Retina (tissue), 1 donor: ENCODE data around the gene CALML3.
A peak's percentile ranks its signal among the peaks of the same experiment; 100 is the strongest.

ENCODE experiments used
- DNase-seq: peaks from one replicate; pipeline ENCODE4 v3.0.0-alpha.2; 2016

CALML3 gene

DNA sequence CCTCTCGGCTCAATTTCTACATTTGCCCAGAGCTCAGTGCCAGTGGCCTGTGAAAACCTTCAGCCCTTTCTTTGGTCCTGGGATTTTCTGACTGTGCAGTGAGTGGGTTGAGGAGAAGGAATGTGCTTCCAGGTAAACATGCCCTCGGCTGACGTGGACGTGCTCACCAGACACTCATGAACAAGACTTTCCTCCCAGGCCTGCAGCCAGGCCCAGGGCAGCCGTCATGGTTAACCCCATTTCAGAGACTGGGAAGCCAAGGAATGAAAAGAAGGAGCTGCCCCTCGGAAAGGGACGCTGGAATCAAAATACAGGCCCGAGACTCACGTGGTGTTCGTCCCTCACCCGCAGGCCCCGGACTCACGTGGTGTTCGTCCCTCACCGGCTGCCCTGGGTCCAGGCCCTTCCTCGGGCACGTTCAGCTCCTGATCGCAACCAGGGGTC lies 16.6 kb upstream of the CALML3 start:
- no peak for DNase-seq

DNA sequence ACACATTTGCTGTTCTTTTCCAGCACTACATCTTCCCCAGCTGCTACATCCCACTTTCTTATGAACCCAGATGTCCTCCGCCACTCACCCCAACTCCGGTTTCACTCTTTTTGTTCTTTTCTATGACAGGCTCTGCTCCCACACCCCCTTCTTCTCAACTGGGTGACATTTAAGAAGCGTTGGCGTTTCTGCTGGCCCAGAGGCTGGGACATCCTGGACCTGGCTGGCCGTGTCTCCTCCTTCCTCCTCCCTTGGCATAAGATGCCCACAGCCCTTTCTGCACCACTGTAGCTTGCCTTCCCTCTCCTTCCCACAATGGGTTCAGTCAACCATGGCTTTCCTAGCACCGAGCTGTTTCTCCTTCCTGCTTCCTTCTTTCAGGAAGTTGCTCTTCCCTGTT lies 16.0 kb upstream of the CALML3 start:
- DNase-seq, result no peak

DNA sequence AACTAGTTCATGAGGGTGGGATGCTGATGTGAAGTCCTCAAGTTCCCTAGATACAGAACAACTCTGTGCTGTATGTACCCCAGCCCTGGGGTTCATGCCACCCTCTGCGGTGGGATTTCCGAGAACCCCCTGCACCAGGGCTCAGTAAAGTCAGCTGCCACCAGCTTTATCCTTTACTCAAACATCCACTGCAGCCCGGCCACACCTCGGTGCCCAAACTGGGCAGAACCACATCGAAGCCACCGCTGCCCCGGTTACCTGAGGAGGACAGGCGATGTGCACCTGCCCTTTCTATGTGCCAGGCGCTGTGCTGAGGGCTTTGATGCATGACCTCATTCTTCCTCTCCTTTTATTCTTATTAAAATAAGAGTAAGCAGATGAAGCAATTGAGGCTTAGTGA lies 15.5 kb upstream of the CALML3 start:
- no peak for DNase-seq

DNA sequence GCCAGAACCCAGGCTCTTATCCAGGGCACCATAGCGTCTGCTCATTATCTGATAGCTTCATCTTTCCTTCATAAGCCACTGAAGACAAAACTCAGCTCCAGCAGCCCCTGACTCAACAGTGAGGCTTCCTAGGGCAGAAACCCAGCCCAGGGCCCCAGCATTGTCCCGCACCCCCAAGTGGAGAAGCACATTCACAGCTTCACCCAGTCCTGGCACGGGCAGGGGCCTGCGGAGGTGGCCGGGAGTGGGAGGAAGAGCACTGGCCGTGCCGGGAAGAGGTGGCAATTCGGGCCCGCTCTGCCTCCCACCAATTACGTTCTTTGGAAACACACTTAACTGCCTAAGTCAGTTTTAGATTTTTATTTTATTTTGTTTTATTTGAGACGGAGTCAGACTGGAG lies 15.1 kb upstream of the CALML3 start:
- DNase-seq, result no peak

DNA sequence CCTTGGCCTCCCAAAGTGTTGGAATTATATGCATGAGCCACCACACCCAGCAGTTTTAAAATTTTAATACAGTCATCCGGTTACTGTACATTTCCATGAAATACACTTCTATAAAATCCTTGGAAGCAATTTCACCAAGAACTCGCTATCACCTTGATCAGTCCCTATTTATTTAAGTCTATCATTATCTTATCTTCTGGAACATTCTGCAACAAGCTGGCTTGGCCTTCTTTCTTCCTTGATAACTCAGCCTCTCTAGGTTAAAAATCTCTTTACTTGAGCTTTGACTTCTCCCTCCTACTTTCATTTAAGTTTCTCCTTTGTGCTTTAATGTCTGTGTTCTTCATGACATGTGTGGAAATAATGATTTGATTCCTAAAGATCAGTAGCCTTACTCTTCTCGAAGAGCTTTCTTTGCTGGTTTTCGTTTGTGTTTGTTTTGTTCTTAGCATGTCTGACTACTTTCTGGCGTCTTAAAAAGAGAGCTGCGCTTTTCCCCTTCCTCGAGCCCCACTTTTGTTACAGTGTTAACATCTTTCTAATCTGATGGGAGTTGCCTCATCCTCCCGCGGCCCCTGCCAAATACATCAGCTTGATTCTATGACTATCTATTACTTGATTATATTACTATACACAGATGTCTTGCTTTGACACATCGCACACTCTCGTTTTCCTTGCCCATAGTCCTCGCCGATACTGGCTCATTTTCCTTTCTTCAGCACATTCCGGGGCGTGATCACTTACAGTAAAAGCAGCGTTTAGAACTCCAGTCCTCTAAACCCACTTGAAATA lies 14.3 kb upstream of the CALML3 start:
- no peak for DNase-seq

DNA sequence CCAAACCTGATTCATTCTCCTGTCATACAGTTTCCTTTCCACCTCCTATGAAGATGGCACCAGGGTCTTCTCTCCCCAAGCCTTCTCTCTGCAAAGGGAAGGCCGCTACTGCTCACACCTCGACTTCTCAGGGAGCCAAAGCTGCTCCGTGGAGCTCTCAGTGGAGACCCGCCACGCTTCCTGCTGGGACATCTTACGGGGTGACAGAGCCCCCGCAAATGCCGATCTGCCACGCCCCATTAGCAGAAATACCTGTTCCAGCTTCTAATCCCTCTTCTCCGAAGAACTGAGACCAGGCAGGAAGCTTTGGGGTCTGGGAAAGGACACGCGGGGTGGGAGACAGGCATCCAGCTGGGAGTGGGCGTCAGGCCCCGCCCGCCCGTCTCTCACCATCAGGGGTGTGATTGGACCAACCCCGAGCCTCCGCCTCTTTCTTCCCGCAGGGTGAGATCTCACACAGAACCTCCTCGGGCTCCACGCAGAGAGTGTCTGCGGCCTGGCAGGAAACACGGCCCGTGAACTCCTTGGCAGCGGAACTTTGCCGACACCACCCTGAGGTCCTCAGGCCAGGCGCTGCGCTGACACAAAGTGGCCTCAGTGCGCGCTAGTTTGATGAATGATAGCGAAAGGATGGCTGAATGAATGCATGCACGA lies 13.4 kb upstream of the CALML3 start:
- DNase-seq, result no peak

DNA sequence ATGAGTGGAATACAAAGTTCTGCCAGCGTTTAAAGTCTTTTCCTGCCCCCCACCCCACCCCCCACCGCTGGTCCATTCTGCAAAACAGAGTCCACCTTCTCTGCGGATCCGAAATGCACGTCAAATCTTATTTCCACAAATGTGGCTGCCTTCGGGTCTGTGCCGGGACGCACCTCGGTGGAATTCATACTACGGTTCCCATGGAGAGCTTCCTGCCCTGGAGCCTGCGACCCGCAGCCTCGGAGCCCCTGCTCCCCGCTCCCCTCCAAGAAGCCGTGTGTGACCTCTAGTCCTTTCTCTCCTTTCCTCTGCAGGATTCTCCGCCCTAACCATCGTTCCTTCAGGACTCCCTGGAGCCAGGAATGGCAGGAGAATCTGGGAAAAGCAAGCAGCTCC lies 12.9 kb upstream of the CALML3 start:
- DNase-seq, result no peak

DNA sequence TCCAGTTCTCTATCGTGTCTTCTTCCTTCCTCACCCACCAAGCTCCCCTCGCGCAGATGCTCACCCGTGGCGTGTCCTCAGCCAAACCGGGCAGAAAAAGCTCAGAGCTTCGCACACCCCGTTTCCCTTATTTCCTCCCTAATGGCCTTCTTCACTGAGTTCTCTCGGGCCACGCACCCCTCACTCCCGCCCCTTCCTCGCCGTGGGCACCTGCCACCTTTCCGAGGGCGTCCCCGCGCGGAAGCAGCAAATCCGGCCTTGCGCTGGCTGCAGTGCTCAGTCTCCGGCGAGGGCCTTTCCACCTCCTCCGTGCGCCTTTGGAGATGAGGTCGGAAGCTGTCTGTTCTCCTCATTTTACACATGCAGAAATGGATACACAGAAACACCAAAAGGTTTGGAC lies 12.4 kb upstream of the CALML3 start:
- no peak for DNase-seq

DNA sequence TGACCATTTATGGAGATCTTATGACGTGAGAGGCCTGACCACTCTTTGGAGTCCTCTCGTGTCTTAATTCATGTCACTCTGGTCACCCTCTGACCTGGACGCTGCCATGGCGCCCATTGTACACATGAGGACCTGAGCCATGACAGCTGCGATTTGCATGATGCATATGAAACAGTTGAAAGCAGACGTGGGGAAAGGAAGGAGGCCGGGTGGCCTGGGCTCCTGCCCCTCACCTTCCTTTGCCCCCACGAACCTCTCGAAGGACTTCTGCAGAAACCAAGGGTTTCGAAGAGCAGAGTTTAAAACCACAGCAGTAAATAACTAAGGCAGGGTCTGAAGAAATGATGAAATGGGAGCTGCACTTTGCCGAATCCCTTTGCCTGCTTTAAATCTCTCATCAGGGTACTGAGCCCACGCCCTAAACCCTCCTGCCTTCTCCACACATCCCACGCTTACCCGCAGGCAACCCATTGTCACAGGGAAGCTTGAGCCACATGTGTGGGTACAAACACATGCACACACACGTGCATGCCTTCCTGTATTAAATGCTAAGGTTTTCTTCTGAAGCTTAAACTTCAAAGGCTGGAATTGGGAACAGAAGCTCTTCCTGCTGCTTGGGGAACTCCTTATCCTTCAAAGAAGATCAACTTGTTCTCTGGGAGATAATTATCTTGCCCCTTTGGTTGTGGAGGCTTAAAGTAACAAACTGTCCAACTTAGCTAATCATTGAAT lies 11.7 kb upstream of the CALML3 start:
- DNase-seq, result no peak

DNA sequence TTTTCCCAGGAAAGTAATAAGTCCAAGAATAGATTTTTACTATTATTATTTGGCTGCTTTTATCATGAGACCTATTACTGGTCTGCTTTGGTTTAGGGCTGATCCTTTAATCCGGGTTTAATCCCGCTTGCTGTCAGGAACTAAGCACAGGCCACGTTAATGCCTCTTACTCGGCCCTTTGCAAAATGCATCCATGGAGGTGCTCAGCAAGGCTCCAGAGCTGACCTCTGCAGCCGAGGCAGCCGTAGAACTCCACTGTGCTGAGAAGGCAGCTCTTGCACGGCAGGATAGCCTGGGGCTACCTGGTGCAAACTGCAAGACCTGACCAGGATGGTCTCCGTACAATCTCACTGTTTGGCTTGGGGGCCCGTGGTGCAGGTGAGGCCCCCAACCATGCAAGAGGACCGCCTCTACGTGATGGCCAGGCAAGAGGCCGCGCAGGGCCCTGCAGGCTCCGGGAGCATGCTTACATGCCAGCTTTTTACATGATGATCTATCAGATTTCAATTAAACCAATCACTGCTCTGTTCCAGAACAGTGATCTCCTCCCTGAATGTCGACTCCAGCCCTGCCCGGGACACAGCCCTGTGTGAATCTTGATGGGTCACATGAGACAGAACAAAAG lies 10.4 kb upstream of the CALML3 start:
- peak; percentile 15 for DNase-seq

DNA sequence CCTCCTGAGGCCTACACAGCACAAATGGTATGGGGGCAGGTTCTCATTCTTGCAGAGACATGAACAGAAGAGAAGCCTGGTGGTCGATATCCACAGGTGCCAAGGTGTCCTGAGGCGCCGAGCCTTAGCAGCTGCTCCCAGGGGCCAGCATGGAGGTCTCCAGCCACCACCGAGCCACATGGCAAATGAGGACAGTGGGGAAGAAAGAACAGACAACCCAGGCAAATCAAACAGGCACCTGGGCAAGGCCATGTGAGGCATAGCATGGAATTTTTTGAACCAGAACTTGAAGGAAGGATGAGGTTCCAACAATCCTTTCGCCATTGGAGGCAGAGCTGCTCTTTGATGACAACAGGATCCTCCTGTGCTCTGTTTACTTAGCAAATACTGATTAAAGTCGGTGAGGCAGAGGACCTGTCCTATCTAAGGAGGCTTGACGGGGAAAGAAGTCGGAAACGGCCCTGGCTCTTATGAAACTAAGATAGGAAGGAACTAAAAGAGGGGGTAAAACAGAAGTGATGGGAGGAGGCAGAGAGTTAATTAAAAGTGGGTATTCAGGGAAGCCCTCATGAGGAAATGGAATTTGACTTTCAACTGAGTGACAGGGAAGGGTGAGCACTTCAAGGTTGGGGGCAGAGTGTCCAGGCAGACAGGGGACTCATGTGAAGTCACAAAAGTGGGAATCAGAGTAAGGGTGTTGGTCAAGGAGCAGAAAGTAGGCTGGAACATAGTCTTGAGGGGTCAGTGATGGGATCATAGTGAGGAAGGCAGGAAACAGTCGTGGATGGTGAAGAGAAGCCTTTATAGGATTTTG lies 8.6 kb upstream of the CALML3 start:
- no peak for DNase-seq

DNA sequence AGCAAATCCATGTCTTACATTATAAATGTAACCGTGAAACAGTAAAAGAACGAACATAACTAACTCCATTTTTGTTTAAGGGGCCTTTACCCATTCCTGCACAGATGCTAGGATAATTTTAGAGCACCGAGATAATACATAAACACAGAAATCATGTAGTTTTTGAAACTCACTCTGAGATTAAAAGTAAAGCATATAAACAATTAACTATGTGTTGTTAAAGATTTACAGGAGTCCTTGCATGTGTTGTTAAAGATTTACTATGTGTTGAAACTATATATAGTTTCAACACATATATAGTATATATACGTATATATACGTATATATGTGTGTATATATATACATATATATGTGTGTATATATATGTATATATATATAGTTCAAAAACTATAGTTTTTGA lies 7.2 kb upstream of the CALML3 start:
- DNase-seq, result no peak

DNA sequence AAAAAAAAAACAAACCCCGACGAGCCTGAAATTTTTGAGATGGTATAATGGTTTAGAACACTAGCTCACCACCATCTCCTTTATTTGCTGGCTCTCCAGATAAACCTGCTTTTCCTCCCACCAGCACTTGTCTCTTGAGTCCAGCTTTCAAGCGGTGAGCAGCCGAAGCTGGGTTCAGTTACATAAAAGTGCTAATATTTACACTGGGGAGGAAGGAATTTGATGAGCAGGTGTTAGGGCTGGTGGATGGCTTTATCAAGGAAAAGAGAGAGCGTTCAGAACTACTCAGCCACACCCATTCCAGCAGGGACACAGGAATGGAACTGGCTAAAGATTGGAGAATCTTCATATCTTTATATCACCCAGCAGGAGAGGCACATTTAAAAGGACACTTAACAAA lies 6.6 kb upstream of the CALML3 start:
- no peak for DNase-seq

DNA sequence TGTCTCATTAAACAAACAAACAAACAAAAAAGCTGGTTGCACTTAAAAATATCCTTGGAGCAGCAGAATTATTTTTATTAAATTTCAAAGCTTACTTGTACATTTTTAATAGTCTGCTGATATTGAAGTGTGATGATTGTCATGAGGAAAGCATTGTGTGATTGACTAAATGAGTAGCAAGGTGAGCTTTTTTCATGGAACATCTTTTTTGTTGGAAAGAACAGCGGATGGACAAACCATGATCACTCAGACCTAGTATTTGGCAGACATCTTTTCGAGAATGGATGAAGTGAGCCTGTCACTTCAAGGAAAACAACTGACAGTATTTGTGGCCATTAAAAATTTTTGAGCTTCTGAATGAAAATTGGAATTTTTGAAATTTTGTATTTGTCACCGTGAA lies 5.7 kb upstream of the CALML3 start:
- DNase-seq, result no peak

DNA sequence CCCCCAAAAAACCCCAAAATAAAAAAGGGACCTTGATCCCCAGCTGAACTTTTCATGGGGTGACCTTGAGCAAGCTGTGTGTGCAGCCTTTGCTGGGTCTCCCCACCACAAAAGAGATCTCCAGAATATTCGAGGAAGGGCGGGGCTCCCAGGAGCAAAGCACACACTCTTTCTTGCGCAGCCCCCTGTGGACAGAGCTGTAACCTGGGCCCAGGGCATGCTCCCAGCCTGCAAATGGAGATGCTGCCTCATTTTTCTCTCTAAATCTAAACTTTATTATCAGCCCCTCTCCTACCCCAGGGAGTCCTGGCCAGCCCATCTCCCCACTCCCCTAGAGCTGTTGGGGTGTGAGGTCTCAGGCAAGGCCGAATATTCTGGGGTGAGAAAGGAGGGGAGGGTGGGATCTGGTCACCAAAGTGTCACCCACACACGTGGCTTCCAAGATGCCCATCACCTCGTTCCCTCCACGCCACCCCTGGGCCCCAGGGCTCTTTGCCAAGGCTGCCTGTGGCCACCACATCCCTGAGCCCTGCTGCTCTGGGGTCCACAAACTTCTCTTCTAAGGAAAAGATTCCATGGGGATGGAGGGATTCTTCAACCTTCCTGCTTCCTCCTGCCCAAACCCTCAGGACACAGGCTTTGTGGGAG lies 1.7 kb upstream of the CALML3 start:
- DNase-seq, result no peak

DNA sequence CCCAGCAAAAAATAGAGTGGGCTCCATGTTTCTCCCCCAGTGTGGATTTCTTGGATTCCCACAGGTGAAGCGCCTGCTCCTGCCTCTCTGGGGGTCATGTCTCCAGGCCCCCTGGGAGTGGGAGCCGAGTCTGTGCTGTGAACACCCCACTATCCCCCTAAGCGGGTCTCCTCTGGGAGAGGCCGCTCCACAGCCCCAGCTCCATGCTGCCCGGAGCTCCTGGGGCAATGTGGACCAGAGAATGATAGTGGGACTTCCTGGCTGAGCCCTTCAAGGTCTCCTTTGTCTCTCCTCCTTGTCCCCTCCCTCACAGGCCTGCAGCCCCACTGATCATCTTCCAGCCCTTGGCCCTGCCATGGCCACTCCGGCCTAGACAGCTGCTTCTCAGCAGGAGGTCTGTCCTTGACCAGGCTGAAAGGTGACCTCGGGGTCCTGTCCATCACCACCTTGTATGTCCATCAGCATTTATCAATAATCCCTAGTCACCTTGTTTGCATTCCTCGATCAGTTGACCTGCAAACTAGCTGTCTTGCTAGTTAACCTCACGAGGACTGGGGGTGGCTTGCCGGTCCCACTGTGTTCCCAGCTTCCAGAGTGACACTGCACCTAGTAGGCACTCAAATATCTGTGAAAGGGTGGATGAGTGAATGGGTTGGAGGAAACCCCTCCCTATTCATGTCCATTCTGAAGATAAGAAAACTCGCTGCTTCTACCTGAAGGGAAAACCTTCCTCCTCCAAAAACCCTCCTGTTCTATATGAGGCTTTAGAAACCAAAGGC lies 776 bp upstream of the CALML3 start:
- DNase-seq, result no peak

DNA sequence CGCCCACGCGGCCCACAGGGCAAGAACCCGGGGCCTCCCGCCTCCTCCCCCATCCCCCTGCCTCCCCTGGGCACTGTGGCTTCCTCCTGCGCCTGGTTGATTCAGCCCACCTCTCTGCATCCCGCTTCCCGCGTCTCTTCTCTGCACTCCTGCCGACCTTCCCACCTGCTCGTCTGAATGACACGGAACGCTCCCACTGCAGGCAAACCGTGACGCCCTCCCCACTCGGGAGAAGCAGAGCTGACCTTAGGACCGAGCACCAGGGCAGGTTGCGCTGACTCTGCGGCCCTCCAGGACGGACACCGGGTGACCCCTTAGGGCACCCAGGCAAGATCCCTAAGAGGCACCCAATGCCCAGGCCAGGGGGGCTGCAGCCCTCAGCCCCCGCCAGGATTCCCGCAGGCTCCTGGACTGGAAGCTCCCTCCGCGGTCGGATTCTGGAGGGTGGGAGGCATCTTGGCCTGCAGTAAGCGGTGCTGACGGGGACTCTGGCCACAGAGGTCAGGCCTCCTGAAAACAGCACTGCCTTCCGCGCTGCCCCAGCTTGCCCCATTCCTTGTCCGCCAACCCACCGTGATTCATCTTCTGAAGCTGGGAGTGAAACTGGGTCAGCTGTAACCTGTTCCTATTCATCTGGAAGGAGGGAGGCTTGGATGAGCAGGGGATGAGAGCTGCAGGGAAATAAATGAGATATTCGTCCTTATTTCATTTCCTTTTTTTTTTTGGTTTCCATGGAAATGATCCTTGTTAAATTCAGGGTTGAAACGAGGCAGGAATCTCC lies 990 bp downstream of the CALML3 start:
- no peak for DNase-seq

DNA sequence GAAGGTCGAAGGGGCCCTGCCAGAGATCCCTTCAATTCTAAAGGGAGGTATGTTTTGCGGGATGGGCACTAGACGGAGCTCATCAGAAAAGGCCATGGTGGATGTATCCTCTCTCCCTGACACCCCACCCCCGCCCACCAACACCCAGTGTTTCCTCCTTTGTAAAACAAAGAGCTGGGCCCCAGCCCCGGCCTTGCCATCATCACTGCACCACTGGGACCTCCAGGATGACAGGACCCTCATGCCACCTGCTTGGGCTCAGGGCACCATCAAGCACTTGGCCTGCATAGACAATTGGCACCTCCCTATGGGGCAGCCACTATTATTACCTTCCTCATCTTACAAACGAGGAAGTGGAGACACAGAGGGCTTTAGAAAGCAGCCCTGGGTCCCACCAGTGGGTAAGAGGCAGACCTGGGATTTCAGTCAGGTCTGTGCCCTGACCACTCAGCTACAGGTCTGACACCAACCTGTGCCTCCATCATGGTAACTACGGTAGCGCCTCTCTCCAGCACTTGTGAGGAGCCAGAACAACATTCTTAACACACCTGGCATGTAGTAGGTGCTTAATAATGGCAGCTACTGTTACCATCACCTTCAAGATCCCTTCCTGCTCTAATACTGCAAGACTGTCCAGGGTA lies 2.0 kb downstream of the CALML3 start:
- no peak for DNase-seq

DNA sequence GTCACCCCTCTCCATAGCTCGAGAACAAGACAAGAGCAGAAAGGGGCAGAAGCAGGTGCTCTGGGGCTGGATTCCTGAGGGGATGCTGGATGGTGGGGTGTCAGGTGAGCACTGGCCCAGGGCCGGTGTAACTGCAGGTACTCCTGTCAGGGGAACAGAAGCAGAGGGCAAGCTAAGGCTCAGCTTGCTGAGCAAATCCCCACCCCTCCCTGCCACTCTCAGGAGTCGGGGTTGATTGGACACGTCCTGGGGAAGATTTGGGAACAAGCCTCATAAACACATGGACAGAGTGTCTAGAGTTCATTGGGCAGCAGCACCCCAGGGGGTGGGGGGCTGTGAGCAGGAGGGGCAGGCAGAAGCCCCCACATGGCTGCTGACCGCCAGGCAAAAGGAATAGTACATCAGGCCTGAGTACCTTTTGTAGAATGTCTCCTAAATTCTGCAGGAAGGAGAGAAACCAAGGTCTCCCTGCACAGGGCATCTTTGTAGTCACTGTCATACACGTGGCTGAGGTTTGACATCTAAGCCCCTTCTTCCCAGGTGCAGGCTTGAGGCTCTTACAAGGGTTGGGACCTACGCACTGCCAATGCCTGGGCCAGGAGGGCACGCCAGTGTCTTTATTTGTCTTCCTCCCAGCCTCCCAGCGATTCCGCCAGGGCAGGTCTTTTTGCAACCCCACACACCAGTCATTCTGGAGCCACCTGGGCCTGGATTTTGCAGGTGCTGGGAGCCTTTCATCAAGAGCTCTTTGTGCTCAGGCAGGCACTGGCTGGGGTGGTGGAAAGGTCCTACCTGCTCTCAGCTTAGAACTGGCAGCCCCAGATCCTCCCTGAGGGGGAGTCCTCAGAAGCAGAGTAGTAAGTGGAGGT lies 2.8 kb downstream of the CALML3 start:
- no peak for DNase-seq
